Activated CD4-positive, alpha-beta T cell treated with anti-CD3 and anti-CD28 coated beads for 4 hours (primary cell): Measurements from ENCODE around the gene ZDHHC4.

ENCODE experiments used
- DNase-seq, 2 donors: peaks; one replicate each; pipeline ENCODE4 v3.0.0-alpha.2; 2020

Gene ZDHHC4

DNA sequence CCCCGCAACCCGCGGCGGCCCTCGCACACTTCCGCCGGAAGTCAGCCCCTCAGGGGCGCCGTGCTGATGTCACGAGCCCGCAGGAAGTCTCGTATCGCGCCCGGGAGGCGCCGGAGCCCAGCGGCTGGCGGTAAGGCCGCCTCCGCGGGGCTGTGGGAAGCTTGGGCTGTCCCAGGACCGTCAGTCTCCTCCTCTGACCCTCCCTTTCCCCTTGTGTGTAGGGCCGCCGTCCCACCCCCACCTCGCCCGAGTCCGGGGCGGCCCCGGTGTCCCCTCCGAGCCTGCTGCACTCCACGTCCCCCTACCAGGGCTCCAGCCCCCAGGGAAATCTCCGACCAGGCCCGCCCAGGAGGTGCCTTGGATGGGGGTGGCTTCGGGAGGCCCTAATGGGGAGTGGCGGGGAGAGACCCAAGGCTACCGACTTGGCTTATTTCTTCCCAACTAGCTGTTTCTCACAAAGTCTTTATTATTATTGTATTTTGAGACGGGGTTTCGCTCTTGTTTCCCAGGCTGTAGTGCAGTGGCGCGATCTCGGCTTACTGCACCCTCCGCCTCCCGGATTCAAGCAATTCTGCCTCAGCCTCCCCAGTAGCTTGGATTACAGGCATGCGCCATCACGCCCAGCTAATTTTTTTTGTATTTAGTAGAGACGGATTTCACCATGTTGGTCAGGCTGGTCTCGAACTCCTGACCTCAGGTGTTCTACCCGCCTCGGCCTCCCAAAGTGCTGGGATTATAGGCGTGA lies at the start of gene ZDHHC4:
TSS of gene ZDHHC4 (plus strand) at position 86 of the 745 bp plus-strand sequence. CDS start 3,108 bp downstream, outside the sequence.
- DNase-seq = peak; percentile 82 to 83

DNA sequence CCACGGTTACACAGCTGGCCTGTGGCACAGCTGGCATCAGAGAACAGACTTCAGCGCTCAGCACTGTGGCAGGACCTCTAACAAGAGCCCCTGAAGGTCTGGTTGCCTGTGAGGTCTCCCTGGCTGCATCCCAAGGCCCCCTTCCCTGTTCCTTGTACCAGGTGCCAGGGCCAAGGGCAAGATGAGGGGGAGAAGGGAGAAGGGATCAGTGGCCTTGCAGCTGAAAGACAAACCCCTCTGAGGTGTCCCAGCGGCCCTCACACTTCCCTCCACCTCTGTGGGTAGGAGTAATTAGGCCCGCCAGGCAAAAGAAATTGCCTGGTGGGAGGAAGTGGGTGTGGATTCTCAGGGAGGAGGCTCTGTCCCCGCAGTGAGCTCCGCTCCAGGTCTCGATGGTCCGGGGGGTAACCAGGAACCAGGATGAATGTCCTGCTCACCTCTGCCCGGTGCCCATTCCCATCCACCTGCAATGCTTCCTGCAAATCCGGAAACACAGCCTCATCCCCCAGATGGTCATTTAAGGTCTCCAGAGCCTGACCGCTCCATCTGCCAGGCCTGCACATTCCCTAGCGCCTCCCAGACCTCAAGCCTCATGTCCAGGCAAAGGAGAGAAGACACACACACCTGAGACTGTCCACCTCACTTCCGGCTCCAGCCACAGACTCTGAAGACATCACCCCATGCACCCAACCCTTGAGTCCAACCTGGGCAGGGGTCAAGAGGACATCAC lies 48.7 kb upstream of the ZDHHC4 start:
- no peak for DNase-seq

DNA sequence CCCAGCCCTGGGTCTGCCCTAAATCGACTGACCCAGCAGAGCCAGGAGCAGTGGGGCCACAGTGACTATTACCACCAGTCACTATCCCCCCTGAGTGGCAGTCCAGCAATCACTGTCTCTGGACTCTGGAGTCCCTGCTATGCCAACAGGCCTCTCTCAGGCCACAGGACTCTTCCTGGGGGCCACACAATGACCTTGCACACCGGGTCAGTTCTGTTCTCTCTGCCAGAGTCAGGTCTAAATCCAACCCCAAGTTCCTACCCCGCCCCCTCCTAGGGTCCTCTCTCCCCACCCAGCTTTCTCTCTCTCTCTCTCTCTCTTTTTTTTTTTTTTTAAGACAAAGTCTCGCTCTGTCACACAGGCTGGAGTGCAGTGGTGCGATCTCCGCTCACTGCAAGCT lies 47.6 kb upstream of the ZDHHC4 start:
- no peak for DNase-seq

DNA sequence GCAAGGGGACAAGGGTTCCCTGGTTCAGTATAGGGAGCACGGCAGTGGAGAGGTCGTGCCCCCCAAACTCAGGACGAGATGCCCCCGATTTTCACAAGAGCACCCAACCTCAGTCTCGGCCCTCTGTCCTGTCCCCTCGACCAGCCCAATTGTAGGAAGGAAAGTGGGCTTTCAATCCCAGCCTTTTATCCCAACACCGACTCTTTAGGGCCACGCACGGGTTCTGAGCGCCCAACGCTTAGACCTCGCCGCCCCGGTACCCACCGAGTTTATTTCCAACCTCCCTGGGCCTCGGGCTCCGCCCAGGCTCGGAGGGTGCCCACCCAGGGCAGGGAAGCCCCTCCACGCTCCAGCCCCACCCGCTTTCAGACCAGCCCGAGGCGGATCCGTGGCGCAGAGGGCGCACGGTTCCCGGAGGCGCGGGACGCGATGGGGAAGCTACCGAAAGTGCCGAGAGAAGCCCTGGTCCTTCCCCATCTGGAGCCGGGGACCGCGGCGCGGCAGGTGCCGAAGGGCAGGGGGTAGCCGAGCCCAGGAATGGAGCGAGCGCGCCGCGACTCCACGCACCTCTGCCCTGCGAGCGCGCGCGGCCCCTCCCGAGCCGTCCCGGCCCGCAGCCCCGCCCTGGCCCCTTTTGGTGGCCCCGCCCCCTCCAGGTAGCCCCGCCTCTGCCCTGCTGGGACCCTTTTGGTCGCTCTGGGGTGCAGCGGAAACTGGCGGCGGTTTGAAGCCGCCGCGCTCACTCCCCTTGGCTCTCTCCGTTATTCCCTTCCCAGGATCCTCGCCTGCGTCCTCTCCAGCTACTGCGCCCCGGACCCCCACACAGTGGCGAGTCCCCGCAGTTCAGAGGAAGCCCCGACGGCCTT lies 46.4 kb upstream of the ZDHHC4 start:
- DNase-seq = peak; percentile 47 to 56

DNA sequence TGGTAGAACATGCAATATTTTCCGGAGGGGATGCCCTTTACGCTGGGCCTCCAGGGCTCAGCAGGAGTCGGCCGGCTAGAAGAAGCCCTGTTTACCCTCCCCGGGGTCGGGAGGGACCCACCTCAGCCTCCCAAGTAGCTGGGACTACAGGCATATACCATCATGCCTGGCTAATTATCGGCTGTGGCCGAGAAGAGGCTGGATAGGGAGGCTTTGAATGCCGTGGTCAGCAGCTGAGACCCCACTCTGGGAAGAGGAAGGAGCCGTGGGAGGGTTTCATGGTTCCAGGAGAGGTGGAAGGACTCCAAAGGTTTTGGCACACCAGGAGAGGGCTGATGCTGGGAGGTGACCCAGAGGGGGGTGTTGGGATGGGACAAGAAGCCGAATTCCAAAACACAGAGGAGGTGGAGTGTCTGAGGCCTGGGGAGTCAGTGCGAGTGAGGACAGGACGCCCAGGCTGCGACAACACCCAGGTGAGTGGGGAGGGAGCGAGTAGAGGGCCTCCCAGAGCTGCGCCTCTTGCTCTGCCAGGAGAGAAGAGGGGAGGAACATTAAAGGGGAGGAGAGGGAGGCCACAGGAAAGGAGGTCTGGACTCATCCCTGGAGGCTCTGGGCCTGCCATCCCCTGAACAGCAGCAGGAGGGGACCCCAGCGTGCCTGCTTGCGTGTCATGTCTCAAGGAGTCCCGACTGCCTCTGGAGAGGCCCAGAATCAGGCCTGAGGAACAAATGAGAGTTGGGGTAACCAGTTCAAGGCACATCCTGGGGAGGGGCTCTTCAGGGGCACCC lies 45.6 kb upstream of the ZDHHC4 start:
- no peak for DNase-seq

DNA sequence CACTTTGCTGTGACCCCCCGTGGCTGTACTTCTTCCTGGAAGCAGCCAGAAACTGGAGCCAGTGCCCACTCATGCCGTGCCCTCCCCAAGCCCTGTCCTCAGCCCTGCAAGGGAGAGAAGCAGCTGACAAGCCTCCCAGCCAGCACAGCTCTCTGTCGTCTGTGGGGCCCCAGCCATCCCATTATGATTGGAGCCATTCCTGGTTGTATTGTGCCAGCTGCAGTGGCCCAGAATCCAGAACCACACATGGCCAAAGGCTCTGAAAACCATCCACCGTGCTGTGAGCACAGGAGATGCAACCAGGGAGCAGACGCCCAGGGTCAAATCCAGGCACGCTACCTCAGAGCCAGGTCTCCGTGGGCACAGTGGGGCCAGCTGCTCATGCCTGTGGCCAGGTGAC lies 44.7 kb upstream of the ZDHHC4 start:
- no peak for DNase-seq

DNA sequence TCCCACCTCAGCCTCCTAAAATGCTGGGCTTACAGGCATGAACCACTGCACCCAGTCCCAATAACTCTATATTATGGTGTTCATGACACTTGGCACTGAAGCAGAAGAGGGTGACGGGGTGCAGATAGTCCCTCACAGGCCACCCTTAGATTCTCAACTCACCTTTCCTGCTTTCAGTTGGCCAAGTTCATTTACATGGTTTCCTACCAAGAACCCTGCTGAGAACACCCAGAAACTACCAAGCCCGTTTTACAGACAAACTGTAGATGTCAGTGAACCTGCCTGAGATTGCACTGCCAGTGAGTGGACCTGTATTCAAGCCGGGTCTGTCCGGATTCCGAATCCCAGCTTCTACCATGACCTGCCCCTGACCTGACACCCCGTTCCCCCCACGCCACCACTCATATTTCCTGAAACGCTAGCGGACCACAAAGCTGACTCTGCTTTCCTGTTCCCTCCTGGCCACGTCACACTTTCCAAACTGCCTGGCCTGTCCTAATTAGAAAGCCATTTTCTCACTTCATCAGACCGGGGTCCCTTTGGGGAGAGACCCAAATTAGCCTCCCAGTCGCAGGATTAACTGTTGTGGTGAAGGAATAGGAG lies 43.3 kb upstream of the ZDHHC4 start:
- DNase-seq = peak in 1 of 2 donors; percentile 15

DNA sequence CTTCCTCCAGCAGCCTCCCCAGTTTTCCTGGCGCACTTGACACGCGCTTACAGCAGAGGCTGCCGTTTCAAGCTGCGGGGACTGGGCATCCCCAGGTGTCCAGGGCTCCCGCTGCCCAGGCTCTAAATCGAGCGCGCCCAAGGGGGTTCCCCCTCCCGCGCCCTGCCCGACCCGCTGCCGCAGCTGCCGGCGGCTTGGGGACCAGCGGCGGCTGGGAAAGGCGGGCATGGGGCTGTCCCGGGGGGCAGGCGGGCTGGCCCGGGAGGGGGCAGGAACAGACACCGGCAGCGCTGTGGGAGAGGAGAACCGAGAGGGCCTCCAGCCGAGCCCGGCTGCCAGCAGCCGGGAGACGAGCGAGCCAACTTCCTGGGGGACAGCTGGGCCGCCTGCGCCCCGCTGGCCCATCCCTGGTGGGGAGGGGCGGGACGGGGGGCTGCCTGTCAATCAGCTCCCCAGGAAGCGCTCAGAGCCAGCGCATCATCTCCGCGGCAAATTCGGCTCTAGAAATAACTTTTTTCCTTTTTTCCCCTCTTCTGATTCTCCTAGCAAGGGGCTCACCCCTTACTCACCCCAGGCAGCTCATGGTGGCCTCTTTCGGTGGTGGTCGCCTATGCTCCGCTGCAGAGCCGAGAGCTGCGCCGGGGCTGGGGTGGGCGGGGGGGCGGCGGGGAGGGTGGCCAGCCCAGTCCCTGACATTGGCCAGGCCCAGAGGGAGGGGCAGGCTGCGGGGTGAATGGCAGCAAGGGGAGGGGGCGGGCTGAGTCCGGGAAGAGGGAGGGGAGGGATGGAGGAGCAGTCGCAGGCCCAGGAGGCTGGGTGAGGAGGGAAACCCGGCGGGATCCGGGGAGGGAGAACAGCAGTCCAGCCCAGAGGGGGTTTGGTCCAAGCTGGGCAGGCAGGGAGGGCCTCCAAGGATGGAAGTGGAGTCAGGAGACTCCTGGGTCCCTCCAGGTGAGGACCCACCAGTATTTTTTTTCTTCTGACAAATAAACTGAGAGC lies 40.7 kb upstream of the ZDHHC4 start:
- DNase-seq = no peak

DNA sequence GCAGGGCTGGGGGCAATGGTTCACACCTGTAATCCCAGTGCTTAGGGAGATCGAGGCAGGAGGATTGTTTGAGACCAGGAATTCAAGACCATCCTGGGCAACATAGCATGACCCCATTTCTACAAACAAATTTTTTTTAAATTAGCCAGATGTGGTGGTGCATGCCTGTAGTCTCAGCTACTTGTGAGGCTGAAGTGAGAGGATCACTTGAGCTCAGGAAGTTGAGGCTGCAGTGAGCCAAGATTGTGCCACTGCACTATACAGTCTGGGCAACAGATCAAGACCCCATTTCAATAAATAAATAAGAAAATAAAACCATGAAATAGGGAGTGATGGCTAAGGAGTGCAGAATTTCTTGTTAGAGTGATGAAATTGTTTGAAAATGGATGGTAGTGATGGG lies 34.9 kb upstream of the ZDHHC4 start:
- DNase-seq = no peak

DNA sequence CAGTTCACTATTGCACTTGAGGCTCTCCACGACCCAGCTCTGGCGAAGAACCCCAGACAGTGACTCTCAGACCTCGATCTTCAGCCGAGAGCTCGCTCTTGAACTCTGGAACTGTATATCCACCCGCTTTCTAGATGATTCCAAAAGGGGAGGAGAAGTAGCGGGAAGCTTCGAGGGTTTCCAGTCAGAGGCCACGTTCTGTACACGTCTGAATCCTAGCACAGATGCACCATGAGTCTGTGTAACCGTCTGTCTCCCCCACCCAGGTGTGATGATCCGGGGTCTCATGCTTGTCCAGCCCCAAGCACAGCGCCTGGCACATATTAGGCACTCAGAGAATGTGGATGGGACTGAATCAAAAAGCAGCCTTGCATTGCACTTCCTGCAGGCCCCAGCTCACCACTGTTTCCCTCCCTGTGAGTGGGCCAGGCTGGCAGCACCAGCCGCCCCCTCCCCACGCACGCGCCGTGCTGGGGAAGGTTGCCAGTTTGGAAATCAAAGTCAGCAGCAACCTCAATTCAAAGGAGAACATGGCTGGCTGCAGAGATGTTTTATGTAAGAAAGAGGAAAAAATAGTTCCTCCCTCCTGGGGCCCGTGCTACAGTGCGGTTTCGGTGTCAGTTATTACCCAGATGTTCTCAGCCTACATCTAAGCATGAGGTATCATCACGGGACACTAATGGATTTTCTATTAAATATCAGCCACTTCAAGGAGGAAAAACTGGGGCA lies 31.7 kb upstream of the ZDHHC4 start:
- no peak for DNase-seq

DNA sequence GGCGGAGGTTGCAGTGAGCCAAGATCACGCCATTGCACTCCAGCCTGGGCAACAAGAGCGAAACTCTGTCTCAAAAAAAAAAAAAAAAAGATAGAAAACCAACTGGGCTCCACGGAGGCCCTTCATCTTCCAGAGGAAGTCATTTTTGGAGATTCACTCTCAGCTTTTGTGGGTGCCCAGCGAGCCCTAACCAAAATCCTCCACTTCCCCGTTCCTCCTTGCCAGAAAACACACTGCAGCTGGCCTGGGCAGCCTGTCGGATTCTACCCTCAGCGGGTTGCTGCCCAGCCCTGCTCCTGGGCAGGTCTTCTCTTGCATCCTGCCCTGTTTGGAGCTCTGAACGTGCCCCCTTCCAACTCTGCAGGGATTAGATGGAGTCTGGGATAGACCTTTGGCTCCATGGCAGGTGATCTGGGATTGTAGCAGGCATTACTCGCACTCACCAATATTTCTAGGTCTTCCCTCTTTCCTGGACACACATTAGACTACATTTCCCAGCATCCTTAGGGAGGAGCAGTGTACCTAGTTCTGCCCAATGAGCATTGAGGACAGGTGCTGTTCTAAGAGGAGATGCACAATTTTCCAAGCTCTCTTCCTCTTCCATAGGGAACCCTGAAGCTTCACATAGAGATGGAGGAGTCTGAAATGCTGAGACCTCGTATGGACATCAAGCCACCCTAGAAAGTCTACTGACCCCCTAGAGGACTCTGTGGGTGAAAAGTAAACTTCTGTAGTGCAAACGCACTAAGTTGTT lies 30.6 kb upstream of the ZDHHC4 start:
- no peak for DNase-seq

DNA sequence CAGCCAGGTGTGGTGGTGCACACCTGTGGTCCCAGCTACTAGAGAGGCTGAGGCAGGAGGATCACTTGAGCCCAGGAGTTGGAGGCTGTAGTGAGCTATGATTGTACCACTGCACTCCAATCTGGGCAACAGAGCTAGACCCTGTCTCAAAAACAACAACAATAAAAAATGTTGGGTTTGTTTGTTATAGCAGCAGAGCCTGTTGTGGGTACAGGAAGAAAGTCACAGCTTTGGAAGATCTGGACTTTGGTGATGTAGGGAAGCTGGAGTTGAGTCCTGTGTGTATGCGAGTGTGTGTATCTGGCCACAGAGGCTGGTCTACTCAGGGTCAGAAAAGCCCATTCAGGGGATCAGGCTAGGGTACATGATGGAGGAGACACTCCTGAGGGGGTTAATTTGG lies 29.9 kb upstream of the ZDHHC4 start:
- no peak for DNase-seq

DNA sequence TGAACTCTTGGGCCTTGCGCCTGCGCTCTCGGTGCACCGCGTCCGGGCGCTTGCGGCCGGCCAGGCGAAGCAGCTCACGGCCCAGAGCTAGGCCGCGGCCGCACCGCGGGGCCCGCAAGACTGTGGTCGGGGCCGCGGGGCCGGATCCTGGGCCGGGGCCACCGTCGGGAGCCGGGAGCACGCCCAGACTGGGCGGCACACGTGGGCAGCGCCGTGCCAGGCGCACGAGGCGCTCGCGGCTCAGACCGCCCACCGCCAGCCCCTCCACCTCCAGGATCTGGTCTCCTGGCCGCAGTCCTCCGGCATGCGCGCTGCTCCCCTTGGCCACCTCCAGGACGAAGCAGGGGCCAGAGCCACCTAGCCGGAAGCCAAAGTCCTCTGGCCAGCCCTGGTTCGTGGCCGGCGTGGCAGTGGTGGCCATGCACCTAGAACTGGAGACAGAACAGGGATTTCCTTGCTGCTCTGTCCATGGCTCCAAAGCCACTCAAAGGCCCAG lies 26.2 kb upstream of the ZDHHC4 start, which contains the start of gene GRID2IP:
TSS of gene GRID2IP (minus strand) at position 446 of the 496 bp plus-strand sequence. CDS start at position 421, 25 bp downstream.
- no peak for DNase-seq

DNA sequence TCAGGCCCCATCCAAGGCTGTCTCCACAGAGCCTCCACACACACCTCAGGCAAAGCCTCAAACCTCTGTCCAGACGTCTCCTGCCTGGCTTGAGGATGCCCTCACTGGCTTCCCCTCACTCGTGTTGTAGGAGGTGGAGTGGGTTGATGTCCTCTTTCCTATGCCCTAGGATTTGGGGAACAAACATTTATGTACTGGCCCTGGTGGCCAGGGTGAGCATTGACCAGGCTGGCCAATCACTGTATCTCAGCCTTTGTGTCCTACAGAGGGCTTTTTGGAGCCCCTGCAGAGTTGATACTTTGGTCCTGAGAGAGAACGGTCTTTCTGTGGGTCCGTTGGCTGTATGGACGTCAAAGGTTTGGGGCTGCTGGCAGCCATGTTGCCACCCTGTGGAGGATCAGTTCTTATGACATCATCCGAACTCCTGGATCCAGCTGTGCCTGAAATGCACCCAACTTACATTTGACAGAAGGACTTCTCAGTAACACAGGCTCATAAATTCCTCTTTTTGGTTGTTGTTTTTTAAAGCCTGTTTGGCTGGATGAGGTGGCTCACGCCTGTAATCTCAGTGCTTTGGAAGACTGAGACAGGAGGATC lies 23.7 kb upstream of the ZDHHC4 start:
- DNase-seq = no peak

DNA sequence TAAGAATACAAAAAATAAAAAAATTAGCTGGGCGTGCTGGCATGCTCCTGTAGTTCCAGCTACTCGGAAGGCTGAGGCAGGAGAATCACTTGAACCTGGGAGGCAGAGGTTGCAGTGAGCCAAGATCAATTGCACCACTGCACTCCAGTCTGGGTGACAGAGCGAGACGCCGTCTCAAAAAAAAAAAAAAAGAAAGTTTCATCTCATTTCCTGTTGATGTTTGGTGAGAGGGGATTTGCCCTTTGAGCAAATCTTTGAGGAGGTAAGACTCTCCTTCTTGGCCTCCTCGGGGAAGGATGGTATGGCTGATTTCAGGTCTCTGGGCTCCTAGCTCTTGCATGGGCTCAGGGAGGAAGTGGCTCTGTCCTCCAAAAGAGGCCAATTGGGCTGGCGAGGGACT lies 22.4 kb upstream of the ZDHHC4 start:
- DNase-seq = no peak

DNA sequence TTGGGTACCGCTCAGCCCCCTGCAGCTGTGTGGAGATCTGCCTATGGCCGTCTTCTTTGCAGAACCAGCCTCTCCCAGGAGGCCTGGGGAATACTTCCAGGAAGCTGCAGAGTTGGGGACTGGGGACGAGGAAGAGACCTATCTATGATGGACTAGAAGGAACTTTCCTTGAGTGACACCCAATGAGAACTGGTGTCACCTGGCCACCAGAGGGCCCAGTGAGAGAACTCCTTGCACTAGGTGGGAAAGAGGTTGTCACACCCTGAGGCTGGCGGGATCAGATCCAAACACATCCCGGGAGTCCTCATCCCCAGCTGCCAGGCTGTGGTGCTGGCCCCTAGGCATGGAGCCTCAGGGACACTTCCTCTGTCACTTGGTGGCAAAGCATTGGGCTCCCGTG lies 21.1 kb upstream of the ZDHHC4 start:
- no peak for DNase-seq

DNA sequence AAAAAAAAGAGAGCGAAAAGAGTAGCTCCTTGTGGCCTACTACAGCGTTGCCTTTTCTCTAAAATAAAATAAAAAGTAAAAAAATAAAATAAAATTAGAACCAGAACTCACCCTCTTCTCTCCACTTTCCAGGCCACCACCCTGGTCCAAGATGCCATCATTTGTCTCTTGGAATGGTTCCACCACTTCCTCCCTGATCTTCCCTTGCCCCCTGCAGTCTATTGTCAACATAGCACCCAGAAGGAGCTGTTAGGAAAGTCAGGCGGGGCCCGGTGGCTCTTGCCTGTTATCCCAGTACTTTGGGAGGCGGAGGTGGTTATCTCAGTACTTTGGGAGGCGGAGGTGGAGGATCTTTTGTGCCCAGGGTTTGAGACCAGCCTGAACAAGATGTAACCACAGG lies 18.4 kb upstream of the ZDHHC4 start:
- no peak for DNase-seq

DNA sequence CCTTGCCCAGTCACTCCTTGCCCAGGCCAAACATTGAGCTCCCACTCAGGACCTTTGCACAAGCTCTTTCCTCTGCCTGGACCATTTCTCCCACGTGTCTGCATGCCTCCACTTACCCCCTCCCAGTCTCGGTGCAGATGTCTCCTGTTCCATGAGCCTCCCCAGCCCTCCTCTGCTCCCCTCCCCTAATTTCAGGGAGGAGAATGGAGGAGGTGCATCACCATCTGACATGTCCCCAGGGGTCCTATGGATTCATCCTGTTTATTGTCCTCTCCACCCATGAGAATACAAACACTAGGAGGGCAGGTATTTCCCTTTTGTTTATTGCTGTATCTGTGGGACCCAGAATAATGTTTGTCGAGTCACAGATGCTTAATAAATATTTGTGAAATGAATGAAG lies 17.4 kb upstream of the ZDHHC4 start:
- no peak for DNase-seq

DNA sequence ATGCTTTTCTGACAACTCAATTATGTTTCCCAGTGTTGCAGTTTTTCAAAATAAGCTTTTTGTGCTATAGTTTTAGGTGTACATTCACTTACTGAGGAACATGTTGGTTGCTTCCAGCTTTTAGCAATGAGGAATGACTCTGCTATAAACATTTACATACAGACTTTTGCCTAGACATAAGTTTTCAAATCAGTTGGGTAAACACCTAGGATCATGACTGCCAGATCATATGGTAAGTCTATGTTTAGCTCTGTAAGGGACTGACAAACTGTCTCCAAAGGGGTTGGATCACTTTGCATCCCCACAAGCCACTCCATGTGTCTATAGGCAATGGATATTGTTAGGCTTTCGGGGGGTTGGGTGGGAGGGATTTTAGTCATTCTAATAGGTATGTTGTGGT lies 15.1 kb upstream of the ZDHHC4 start:
- DNase-seq = no peak
